ENCODE measurements around the gene RCOR2.

The RCOR2 gene

DNA sequence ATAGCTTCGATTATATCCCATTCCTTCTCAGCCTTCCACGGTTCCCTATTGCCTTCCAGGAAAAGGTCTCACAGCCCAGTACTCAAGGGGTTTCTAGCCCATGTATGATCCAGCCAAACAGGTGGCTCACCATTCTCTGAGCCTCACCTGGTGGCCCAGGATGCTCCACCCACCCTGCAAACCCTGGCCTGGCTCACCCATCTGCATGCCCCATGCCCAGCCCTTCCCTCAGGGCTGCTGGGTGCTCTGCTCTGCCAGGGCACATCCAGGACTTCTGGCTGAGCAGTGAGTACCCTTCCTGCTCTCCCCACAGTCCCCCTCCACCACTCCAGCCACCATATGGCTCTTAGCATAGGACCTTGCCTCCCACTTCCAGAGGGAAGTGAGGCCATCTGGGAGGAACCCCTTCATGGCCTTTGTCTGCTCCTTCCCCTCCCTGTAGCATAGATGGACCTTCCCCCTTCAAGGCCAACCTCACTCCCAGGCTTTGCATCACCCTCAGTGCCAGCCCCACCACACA is 5.8 kb upstream of the RCOR2 start:
- DNase-seq (ENCODE audit: low read depth): no peak

DNA sequence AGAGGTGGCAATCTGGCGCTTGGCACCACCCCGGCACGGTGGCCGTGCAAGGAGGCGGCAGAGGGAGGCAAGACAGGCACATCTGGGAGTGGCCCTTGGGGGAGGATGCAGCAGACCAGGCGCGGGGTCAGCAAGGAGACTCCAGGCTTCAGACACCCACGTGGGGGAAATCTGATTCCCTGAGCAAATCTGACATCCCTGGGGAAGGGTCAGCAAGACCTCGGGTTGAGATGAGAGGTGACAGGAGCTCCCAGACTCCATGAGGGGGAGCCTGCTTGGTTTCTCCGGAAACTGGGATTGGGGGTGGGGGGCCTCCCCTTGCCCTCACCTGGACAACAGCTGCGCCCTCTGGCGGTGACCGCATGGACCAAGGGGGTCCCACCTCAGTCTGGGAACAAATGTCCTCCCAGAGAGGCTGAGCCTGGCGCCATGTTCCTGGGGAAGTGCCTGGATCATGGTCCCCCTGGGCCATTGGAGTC is 4.0 kb upstream of the RCOR2 start:
- DNase-seq (ENCODE audit: low read depth): no peak

DNA sequence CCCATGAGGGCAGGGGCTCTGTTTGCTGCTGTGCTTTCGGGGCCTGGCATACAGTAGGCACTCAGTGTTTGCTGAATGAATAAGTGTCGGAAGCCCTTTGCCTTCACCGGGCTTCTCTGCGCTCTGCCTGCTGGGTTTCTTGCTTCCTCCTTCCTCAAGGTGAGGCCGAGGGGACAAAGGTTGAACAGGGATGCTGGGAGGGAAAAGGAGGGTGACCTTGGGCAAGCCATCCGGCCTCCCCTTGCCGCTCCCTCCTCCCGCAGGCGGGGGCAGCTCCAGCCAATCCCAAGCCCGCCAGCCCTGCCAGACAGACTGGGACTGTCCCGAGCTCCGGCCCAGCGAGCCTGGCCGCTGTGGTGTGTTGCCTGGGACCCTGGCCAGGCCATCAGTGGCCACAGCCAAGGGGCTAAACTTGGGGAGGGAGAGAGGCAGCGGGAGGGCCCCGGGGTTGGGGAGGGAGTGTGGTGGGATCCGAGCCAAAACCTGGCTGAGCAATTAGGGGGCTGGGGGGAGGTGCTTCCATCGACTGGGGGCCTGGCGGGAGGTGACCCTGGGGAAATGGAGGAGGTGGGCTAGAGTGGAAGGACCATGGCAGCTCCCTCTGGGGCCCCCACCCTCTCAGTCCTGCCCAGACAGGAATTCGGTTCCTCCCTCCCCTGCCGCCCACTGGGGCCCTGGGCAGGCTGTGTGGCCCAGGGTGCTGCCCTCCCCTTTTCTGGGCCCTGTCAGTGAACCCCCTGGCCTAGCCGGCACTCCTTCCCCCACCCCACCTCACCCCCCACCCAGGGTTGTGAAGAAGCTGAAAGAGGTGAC is 3.4 kb upstream of the RCOR2 start:
- DNase-seq (ENCODE audit: low read depth): no peak

DNA sequence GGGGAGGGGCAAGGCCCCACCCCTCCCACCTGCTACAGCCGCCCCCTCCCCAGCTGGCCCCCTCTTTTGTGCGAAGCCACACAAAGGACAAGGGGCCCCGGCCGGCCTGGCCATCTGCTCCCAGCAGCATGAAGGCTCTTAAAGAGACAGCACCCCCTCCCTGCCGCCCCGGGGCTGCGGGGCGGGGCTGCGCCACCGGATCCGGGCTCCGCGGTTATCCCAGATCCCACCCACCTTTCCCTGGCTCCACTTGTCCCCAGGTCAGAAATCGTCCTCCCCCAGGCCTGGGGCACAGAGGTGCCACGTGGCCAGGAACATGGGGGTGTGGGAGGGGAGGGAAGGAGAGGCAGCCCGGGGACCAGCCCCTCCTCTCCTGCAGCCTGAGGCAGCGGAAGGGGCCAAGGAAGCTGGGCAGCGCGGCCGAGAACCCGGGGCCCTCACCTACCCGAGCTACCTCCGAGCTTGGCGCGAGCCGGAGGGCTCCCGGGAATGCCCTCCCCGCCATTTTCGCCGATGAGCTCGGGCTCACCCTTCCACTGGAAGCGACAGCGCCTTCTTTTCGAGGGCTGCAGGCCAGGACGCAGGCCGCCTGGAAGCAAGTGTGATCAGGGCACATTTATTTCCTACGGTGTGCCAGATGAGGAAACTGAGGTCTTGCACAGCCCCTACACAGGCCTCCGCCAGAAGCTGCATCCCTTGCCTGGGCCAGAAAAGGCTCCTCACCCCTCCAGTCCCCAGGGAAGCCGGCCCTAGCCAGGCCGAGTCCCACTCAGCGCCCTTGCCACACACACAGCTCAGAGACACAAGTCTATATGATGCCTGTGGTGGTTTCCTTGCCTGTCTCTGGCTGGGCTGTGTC is 2.5 kb upstream of the RCOR2 start:
- no peak for DNase-seq (ENCODE audit: low read depth)

DNA sequence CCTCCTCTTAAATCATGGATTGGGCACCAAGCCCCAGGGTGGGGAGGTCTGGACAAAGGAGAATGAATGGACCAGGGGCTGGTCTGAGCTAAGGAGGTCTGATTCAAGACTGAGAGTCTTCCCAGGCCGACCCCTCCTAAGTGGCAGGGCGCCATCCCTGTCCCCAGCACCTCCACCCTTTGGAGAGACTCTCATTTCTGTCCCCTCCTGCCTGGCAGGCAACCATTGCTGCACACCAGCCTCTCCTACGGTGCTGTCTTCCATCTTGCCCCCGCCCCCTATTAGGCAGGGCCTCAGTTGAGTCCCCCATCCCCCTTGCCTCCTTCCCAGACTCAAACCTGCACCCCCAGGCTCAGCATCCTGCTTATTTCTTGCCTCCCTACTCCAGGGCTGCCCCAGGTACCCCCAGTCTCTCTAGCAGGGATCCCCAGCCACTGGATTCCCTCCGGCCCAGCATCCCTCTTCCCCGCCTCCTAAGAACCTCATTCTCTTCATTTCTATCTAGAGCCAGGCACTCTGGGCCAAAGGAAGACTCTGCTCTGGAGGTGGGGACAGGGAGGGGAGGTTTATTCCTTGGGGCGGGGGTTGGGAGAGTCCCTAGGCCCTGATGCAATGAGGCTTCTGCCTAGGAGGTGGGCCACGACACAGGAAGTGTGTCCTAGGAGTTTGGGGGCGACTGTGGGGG is 1.7 kb upstream of the RCOR2 start:
- no peak for DNase-seq (ENCODE audit: low read depth)

DNA sequence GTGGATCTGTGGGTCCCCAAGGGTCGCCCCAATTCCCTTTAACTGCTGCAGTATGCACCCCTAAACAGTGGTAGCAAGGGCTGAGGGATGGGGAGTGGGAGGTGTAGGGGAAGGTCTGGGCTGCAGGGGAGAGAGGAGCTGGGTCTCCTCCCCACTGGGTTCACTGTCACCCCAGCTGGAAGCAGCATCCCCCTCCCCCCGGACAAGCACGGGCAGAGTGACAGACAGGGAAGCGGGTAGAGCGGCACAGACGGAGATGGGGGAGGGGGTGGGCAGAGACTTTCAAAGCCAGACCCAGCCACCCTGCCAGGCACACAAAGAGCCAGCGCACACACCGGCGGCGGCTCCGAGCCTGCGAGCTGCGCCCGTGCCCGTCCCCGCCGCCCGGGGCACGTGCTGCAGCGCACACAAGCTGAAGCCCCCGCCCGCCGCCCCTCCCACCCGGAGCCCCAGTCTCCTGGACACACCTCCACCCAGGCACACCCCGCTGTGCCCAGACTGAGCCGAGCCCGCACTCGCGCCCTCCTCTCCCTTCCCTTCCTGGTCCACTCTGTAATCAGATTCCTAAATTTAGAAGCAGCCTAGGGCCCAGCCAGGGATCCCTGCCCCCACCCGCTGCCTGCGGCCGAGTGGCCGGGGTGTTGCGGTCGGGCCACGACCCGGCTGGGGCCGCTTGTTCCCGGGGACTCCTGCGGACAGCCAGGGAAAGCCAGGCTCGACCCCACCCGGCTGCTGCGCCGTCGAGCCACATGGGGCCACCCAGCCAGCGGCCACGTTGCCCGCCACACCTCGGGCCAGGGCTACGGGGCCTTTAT is 935 bp upstream of the RCOR2 start:
- DNase-seq (ENCODE audit: low read depth): no peak

DNA sequence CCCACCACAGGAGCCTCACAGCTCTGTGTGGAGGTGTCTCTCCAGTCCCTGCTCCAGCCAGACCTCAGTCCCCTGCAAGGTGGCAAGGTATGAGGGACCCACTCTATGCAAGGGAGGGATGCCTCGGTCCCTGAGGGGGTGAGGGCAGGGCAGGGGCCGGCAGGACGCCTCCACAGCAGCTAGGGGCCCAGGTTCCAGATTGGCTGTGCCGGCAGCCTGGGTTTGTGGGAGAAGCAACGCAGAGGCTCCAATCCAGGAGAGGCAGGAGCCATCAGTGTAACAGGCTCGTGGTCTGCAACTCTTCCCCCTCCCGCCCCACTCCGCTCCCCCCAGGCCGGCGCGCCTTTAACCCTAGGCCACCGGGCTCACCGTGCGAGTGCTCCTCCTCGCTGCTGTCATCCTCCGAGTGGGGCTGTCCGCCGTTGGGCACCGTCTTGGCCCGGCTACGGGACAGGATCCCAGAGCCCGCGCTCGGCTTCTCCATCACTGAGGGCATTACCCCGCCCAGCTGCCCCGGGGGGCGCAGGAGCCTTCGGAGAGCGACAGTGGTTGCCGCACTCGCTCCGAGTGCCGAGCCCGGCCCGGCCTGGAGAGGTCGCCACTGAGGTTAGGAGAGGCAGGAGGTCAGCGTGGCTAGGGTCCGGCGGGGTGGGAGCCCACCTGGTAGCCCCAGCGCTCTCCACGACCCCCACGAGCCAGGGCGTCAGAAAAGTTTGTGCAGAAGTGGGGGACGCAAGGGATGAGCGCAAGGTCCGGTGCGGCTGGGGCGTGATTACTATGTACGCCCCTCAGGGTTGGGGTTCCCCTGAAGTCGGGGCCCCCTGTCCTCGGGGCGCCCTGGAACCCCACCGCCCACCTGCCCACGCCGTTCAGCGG is 765 bp downstream of the RCOR2 start:
- no peak for DNase-seq (ENCODE audit: low read depth)

DNA sequence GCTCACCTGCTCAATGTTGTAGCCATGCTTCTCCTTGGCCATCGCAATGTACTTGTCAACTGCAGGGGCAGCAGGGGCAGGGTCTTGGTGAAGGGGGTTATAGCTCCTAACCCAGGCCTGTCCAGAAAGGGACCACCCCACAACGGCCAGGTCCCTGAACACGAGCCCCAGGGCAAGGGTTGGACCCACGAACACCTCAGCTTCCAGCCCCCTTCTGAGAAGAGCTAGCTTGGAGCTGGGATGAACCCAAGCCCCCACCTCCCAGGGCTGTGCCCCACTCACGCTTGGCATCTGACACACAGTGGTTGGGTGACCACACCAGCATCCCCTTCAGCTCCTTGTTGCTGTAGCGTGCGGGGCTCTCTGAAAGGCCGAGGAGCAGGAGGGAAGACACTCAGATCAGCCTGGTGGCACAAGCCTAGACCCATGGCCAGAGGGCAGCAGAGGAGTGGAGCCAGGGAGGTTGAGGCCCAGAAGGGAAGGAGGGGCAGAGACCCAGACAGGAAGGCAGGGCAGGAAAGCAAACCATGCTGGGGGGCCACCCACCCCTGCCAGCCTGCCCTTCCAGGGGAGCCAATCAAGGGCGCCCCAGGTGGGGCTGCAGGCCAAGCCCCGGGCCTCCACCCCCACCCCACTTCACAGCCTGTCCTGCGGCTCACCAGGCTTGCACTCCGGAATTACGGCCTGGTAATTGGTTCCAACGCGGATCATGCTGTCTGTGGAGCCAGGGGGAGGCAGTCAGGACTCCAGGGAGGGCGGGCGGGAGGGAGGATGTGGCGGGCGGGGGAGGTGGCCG is 1.9 kb downstream of the RCOR2 start:
- no peak for DNase-seq (ENCODE audit: low read depth)

DNA sequence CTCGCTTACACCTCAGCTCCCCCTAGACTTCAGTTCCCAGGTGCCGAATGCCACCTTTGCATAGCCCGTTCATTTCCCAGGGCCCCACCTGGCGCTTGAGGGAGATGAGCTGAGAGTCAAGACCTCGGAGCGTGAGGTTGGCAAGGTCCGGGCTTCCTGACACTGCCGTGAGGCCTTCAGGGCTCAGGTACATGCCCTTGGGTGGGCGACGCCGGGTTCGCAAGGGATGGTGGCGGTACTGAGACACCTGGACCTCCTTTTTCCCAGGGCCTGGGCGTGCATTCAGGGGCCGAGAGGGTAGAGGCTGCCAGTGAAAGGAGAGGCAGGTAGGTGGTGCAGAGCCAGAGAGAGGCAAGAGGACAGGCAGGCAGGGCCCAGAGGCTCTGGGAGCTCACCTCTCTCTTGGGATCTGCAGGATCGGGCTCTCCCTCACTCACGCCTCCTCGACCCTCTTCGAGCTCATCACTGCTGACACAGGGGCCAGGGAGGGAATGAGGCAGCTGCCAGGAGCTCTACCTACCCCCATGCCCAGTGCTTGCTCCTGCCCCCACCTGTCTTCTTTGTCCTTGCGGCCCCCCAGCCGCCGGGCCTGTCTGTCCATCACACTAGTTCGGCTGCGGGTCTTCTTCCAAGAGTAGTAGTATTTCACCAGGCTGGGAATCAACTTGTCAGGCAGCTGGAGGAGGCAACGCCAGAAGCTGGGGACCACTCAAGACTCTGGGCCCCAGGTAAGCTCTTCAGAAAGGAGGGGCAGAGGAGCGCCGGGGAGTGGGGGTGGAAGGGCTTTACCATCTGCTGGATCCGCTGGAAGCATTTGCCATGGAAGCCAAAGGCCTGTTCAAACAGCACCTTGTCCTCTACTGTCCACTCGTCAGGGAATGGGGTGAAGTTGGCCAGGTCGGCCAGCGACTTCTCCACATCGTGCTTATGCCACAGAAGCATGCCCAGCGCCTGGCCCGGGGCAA is 2.8 kb downstream of the RCOR2 start:
- no peak for DNase-seq (ENCODE audit: low read depth)

DNA sequence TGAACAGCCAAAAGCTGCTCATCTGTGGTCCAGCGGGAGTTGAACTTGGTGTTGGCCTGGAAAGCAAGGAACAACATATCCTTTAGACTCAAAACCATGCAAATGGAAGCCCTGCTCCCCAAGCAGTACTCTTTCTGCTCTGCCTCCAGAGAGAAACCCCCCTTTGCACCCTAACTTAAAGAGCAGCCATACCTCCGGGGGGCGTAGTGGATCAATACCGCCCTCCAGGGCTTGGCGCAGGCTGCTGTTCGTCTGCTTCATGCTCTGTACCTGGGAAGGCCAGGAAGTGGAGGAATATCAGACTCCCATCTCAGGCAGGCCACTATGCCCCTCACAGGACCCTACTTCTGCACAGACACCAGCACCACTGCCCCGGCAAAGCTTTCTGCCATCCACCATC is 4.3 kb downstream of the RCOR2 start:
- no peak for DNase-seq (ENCODE audit: low read depth)

DNA sequence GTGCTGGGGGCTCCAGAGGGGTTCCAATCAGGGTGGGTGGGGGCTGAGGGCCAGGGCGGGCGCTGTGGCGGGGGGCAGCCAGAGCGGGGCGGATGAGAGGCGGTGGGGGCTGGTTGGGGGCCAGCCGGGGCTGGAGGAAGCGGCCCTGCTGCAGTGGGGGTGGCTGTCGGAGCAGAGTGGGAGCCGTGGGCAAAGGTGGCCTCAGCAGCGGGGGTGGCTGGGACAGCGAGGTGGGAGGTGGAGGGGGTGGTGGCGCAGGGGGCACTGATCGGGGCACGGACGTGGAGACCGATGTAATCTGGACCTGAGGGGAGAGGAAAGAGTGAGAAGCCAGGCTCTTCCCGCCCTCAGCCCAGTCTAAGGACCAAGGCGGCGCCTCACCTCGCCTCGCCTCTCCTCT is 5.1 kb downstream of the RCOR2 start:
- no peak for DNase-seq (ENCODE audit: low read depth)

DNA sequence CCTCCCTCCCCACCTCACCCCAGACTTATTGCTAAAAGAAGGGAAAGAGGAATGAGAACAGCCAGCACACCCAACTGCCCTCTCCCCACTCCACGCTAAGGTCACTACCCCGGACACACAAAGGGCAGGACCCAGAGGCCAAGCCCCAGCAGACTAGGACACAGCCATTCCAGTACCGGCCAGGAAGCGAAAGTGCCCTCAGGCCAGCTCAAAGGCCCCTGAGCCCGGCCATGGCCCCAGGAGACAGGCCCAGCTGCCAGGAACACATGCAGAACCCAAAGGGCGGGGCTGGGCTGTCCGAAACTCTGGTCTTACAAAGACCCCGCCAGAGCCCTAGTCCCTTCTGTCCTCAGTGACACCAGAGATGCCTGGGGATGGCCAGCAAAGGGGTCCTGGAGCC is 5.5 kb downstream of the RCOR2 start:
- no peak for DNase-seq (ENCODE audit: low read depth)

DNA sequence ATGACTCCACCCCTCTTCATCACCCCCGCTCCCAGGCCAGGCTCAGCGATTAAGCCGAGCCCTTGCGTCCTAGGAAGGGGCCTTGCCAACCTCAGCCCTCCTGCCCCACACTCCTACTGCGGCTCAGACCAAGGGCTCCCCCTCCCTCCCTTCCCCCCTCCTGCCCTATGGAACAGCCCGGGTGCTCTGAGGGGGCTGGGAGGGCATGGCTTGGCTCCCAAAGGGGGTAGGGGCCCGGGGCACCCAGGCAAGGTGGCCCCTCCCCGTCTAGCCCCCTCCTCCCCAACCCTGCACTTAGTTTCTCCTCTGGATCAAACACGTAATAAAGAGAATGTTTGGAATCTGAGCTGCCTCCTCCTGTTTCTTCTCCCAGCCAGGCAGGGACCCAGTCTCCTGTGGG is 6.3 kb downstream of the RCOR2 start:
- no peak for DNase-seq (ENCODE audit: low read depth)

DNA sequence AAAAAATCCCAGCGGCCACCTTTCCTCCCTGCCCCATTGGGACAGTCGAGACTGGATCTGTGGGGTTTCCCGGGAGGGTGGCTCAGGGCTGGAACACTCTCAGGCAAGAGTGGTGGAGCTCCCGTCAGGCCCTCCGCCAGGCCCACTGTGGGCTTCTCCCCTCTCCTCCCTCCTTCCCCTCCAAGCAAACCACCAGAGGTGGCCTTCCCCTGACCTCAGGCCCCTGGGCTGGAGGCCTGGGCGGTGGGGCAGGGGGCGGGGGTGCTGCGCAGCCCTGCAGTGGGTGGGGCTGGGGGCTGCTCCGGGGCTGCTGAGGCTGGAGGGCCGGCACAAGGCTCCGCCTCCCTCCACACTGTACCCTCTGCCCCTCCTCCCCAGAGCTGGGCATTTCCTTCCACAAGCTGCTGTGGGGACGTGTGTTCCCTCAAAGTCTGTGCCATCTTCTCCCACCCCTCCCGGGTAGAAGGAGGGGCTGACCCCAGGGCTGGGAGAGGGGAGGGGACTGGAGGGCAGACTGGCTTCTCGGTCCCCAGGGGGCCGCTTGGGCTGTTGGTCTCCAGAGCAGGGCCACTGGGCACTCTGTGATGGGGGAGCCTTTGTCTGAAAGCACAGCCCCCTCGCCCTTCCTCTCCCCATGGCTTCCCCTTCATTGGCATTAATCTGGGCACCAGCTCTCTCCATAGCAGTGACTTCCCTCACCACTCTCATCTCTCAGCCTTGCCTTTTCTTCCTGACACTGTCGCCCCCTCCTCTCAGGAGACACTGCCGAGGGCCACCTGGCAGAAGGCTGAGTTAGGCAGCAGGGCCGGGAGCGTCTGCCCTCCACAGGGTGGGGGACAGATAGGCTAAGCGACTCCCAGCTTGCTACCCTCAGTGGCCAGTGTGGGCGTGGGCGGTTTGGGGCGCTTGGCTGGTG is 7.1 kb downstream of the RCOR2 start:
- DNase-seq (ENCODE audit: low read depth): no peak

DNA sequence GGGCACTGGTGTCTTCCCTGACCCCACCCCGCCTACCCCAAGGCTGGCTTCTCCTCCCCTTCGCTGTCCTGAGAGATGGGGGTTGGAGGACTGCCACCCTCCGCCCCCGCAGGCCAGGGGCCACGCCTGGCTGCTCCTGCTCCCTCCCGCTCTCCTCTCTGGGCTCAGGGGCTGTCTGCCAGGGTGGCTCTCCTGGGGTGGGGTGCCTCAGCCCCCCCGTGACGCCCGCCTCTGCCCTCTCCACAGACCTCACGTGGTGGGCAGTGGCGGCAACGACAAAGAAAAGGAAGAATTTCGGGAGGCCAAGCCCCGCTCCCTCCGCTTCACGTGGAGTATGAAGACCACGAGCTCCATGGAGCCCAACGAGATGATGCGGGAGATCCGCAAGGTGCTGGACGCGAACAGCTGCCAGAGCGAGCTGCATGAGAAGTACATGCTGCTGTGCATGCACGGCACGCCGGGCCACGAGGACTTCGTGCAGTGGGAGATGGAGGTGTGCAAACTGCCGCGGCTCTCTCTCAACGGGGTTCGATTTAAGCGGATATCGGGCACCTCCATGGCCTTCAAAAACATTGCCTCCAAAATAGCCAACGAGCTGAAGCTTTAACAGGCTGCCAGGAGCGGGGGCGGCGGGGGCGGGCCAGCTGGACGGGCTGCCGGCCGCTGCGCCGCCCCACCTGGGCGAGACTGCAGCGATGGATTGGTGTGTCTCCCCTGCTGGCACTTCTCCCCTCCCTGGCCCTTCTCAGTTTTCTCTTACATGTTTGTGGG is 8.1 kb downstream of the RCOR2 start:
- DNase-seq (ENCODE audit: low read depth): no peak

DNA sequence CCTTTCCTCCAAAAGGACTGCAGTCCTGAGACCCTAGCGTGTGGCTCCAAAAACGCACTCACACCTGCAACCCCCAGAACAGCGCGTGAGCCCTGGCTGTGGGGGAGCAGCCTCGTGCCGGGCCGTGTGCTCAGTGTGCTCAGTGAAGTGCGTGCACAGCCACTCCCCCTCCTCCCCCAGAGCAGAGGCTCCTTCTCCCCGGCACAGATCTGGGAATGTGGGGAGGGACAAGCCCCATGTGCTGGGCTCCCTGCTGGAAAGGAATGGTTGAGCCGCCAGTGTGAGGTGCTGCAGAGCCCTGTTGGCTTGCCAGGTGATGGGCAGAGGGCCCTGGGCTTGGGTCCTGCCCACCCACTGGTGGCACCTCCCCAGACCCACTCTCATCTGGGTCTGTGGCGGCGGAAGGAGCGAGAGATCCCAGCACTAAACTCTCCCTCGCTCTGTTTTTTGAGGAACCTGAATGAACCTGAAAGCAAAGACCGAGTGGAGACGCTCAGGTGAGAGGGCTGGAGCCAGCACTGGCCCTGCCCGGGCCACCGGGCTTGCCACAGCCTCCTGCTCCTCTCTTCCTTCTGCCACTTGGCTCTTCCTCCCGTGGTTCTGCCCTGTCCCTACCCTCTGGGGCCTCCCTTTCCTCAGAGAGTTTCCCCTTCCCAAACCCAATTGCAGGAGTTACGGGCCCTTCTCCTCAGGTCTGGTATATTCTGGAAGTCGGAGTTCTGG is 9.0 kb downstream of the RCOR2 start:
- DNase-seq (ENCODE audit: low read depth): no peak
